Gastrocnemius medialis (tissue), 4 donors: ENCODE data around the gene TIMM17A.

Experiments
- CTCF ChIP-seq, 5 experiments: fragments of 450-650 bp in 3 of 5; fragments of 200-600 bp in 2 of 5; sonication (generic) in 2 of 5; IDR thresholded peaks in 4 of 5; conservative IDR thresholded peaks in 1 of 5; 1 replicate in 4 of 5; 2 replicates in 1 of 5; pipeline ENCODE4 v1.5.1; 2016 to 2019; ENCODE audit warnings: antibody characterized with exemption in 5 of 5, mild to moderate bottlenecking in 3 of 5, moderate library complexity in 3 of 5
- POLR2A ChIP-seq, 2 donors: fragments of 450-650 bp; IDR thresholded peaks; one replicate each; pipeline ENCODE4 v1.6.1; 2017; ENCODE audit warnings: antibody characterized with exemption in 2 of 2, mild to moderate bottlenecking in 2 of 2, moderate library complexity in 2 of 2

- no peak for TF ChIP-seq POLR2A (IDR thresholded peaks at IDR 0.05)
- TF ChIP-seq CTCF (IDR thresholded peaks at IDR 0.05 in 4 of 5, conservative IDR thresholded peaks at IDR 0.05 in 1 of 5) = no peak
Observed at GRCh38 chr1:201942129-201942495, 13.2 kb upstream of the TIMM17A start.
